Stomach (tissue), 9 donors: ENCODE measurements around the gene KCNV2. TPM values are rescaled to one million over a fixed set of nuclear protein-coding genes. Genes with fewer than 3 reads are reported as not detected.

ENCODE experiments used
- DNase-seq, 2 donors: peaks; one replicate each; pipeline versions ENCODE4 v3.0.0 to v3.0.0-alpha.2; 2013 to 2019
- H3K27ac ChIP-seq, 5 donors: fragments of 200-600 bp in 4 of 5; sonication (generic) in 4 of 5; one replicate each; pipeline ENCODE4 v1.5.1; 2013 to 2019; ENCODE audit warnings: mild to moderate bottlenecking in 1 of 5, moderate library complexity in 1 of 5
- H3K27me3 ChIP-seq, 3 donors: fragments of 200-600 bp; sonication (generic); one replicate each; pipeline ENCODE4 v1.5.1; 2017 to 2019; ENCODE audit warnings: mixed run types in 1 of 3
- H3K36me3 ChIP-seq, 4 donors: fragments of 200-600 bp; sonication (generic); 1 replicate in 3 of 4; 2 replicates in 1 of 4; pipeline ENCODE4 v1.5.1; 2016 to 2019
- H3K4me1 ChIP-seq, 4 donors: fragments of 200-600 bp; sonication (generic); one replicate each; pipeline ENCODE4 v1.5.1; 2016 to 2019
- H3K4me3 ChIP-seq, 4 donors: fragments of 200-600 bp; sonication (generic) in 3 of 4; one replicate each; pipeline ENCODE4 v1.5.1; 2016 to 2019; ENCODE audit warnings: mild to moderate bottlenecking in 1 of 4
- H3K9me3 ChIP-seq, 4 donors: fragments of 200-600 bp; sonication (generic); one replicate each; pipeline ENCODE4 v1.5.1; 2016 to 2019
- EP300 ChIP-seq: sonication (generic); formaldehyde crosslinking; IDR thresholded peaks from one replicate; pipeline ENCODE4 v1.6.1; 2017; ENCODE audit warnings: antibody characterized with exemption
- POLR2A ChIP-seq, 4 donors: fragments of 450-650 bp; IDR thresholded peaks; one replicate each; pipeline ENCODE4 v1.6.1; 2016; ENCODE audit warnings: antibody characterized with exemption in 4 of 4, control low read depth in 2 of 4, mild to moderate bottlenecking in 1 of 4, moderate library complexity in 1 of 4
- POLR2AphosphoS5 ChIP-seq, 3 donors: sonication (generic); formaldehyde crosslinking; IDR thresholded peaks; one replicate each; pipeline ENCODE4 v1.6.1; 2016; ENCODE audit warnings: antibody characterized with exemption in 3 of 3
- WGBS, 5 donors: extraction: QIAGEN DNeasy Blood & Tissue Kit in 3 of 5; methylation state at CpG; one replicate each; pipeline versions ENCODE4 v1.1.5 to v1.1.7; 2013 to 2018; 5-methylcytosine and 5-hydroxymethylcytosine counted together
- intact Hi-C: fragments of 100-400 bp; cut with DNase I; formaldehyde crosslinking; loops from one replicate; pipeline ENCODE4 v1.15.1; 2023; ENCODE audit warnings: low total_unique reads
- polyA plus RNA-seq, 3 donors: library from polyadenylated mRNA; stranded (reverse); fragments of 200-250 nt; gene quantifications; one replicate each; pipeline ENCODE4 v1.2.3, GENCODE V29; 2013
- total RNA-seq, 5 donors: library from RNA; depleted of rRNA; stranded (reverse); fragments of >200 nt; gene quantifications; one replicate each; pipeline versions ENCODE4 v1.1.0 to v1.2.3, GENCODE V29; 2014 to 2016
- TF ChIP-seq, protein P1 (sequence below), 7 experiments: fragments of 450-650 bp in 4 of 7; fragments of 200-600 bp in 3 of 7; sonication (generic) in 3 of 7; IDR thresholded peaks; one replicate each; pipeline ENCODE4 v1.5.1; 2016 to 2019; ENCODE audit warnings: antibody characterized with exemption in 7 of 7, control low read depth in 2 of 7, mild to moderate bottlenecking in 1 of 7
- donor health status: healthy with polysubstance abuse.
- donor health status: Bipolar disorder and iron deficiency.
- donor health status: healthy.

The KCNV2 gene
- total and polyA plus RNA-seq, 8 donors, result not detected

DNA sequence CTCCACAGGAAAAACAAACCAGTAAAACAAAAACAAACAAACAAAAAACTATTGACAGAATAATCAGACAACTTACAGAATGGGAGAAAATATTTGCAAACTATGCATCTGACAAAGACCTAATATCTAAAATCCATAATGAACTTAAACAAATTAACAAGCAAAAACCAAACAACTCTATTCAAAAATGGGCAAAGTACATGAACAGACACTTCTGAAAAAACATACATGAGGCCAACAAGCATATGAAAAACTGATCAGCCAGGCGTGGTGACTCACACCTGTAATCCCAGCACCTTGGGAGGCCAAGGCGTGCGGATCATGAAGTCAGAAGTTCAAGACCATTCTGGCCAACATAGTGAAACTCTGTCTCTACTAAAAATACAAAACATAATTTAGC, 60.1 kb downstream of the KCNV2 start:
- intact Hi-C loops, result no loop called here
- Histone ChIP-seq H3K27me3 (no peaks in the 10 kb centered on the region), H3K9me3 (peaks cover 0 to 49% (median 26%) of the 10 kb centered on the region in 4 donors), H3K36me3 (peaks cover 20 to 90% (median 79%) of the 10 kb centered on the region in 4 donors), H3K4me3 (no peak overlapping the region), H3K27ac (no peak overlapping the region), H3K4me1 (no peaks in the 10 kb centered on the region)
- no peak for TF ChIP-seq EP300
- TF ChIP-seq, protein P1, sequence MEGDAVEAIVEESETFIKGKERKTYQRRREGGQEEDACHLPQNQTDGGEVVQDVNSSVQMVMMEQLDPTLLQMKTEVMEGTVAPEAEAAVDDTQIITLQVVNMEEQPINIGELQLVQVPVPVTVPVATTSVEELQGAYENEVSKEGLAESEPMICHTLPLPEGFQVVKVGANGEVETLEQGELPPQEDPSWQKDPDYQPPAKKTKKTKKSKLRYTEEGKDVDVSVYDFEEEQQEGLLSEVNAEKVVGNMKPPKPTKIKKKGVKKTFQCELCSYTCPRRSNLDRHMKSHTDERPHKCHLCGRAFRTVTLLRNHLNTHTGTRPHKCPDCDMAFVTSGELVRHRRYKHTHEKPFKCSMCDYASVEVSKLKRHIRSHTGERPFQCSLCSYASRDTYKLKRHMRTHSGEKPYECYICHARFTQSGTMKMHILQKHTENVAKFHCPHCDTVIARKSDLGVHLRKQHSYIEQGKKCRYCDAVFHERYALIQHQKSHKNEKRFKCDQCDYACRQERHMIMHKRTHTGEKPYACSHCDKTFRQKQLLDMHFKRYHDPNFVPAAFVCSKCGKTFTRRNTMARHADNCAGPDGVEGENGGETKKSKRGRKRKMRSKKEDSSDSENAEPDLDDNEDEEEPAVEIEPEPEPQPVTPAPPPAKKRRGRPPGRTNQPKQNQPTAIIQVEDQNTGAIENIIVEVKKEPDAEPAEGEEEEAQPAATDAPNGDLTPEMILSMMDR (IDR thresholded peaks at IDR 0.05), result no peak
- no peak for TF ChIP-seq POLR2A (IDR thresholded peaks at IDR 0.05)
- TF ChIP-seq POLR2AphosphoS5 (IDR thresholded peaks at IDR 0.05), result no peak
- DNase-seq, result no peak
- WGBS, 5 donors, result 97 to 100% (median 99%) methylated on average over 3 of the region's 3 CpGs

DNA sequence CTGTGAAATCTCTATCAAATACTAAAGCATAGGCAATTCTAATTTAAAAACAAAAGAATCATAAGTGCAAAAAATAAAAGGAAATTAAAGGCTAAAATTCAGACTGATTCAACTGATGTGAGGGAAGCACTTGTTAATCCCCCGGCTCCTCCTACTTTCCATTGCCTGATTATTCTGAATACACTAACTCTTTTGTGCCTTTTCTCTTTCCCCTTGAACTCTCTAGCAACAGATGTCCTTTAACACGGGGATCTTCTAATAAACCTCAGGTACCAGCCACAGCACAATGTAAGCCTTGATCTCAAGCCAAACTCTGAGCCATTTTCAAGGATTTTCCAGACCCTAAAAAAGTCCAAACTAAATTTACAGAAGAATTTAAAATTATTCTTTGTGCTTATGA, 61.5 kb downstream of the KCNV2 start:
- Histone ChIP-seq H3K4me1 (no peaks in the 10 kb centered on the region), H3K27ac (no peak overlapping the region), H3K4me3 (no peak overlapping the region), H3K36me3 (peaks cover 20 to 77% (median 71%) of the 10 kb centered on the region in 4 donors), H3K9me3 (peaks cover 0 to 39% (median 20%) of the 10 kb centered on the region in 4 donors), H3K27me3 (no peaks in the 10 kb centered on the region)
- TF ChIP-seq, protein P1 (IDR thresholded peaks at IDR 0.05), result no peak
- no peak for TF ChIP-seq POLR2AphosphoS5 (IDR thresholded peaks at IDR 0.05)
- TF ChIP-seq EP300, result no peak
- no peak for TF ChIP-seq POLR2A (IDR thresholded peaks at IDR 0.05)
- no peak for DNase-seq
- WGBS, 5 donors, result 89 to 100% (median 95%) methylated on average over 2 of the region's 2 CpGs
- intact Hi-C loops, result no loop called here

Other genes starting within 250 kb of the KCNV2 start
- gene VLDLR, start 95.7 kb upstream of the KCNV2 start, total RNA-seq, result 100 to 1,000 TPM in 1 of 5 donors, 10 to 100 TPM in 2, 1 to 10 TPM in 2; 3.2 to 110 (median 21.3) TPM
- gene VLDLR, start 95.7 kb upstream of the KCNV2 start, polyA plus RNA-seq, result 1 to 10 TPM; 2.1 to 7.0 (median 2.8) TPM
- 10 to 100 TPM; 25.1 to 79.5 (median 51.3) TPM for gene PUM3, start 126.6 kb downstream of the KCNV2 start, total RNA-seq
- 10 to 100 TPM; 17.9 to 33.7 (median 24.4) TPM for gene PUM3, start 126.6 kb downstream of the KCNV2 start, polyA plus RNA-seq